C4-2B (cell line): ENCODE data around the gene ASCL3.
"Not testable (repeated sequence)": the region's sequence is repeated elsewhere in the genome, so short reads cannot be mapped to it uniquely, and the experiment has no call there.

Experiments
- H3K27ac ChIP-seq: fragments of 450-650 bp; 2 replicates; pipeline ENCODE4 v1.5.1; 2017
- ZFX ChIP-seq: fragments of 450-650 bp; IDR thresholded peaks from 2 replicates; pipeline ENCODE4 v1.6.1; 2017
- TF ChIP-seq, protein P1 (sequence below): fragments of 450-650 bp; conservative IDR thresholded peaks from 2 replicates; pipeline ENCODE4 v1.5.1; 2017; ENCODE audit warnings: mild to moderate bottlenecking

ASCL3 gene

DNA sequence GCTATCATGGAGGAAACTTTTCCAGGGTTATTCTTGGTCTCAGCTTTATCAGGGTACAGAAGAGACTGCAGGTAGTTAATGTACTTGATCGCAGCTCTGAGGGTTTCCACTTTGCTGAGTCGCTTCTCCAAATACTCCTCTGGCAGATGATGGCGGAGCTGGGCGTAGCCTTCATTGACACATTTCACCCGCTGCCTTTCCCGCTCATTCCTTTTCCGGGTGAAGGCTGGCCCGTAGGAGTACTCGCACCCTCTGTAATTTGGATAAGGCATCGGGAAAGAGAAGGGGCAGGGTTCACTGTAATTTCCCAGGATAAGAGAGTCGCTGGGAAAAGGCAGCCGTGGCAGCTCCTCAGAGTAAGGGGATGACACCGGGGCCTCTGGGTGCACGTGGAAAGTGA is 5.2 kb downstream of the ASCL3 start:
- TF ChIP-seq, protein P1, sequence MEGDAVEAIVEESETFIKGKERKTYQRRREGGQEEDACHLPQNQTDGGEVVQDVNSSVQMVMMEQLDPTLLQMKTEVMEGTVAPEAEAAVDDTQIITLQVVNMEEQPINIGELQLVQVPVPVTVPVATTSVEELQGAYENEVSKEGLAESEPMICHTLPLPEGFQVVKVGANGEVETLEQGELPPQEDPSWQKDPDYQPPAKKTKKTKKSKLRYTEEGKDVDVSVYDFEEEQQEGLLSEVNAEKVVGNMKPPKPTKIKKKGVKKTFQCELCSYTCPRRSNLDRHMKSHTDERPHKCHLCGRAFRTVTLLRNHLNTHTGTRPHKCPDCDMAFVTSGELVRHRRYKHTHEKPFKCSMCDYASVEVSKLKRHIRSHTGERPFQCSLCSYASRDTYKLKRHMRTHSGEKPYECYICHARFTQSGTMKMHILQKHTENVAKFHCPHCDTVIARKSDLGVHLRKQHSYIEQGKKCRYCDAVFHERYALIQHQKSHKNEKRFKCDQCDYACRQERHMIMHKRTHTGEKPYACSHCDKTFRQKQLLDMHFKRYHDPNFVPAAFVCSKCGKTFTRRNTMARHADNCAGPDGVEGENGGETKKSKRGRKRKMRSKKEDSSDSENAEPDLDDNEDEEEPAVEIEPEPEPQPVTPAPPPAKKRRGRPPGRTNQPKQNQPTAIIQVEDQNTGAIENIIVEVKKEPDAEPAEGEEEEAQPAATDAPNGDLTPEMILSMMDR = no peak
- TF ChIP-seq ZFX = no peak
- no peak overlapping the region for H3K27ac ChIP-seq

DNA sequence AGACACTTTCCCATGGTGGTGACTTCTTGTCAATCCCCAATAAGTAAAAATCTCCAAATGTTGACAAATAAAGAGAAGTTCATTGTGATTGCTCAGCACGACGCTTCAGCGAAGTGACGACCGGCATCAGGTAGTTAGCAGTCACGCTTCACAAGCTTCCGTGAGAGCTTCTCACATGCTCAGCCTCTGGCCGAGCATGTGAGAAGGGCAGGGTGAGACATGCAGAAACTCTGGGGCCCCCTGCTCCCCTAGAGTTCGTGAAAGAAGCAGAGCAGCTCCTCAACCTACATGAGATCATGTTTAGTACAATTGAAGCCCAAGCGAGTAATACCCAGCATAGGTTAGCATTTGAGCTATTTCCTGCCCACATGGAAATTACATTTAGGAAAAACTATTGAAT is 5.7 kb downstream of the ASCL3 start:
- TF ChIP-seq ZFX = no peak
- H3K27ac ChIP-seq = no peak overlapping the region

DNA sequence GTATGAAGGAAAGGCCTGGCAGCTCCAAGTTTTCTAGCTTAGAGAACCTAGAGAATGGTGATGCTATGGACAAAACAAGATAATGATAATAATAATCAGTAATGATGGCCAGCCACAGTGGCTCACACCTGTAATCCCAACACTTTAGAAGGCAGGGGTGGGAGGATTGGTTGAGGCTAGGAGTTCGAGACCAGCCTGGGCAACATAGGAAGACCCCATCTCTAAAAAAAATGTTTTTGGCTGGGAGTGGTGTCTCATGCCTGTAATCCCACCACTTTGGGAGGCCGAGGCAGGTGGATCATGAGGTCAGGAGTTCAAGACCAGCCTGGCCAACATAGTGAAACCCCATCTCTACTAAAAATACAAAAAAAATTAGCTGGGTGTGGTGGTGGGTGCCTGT is 7.0 kb downstream of the ASCL3 start:
- not testable (repeated sequence) for H3K27ac ChIP-seq

DNA sequence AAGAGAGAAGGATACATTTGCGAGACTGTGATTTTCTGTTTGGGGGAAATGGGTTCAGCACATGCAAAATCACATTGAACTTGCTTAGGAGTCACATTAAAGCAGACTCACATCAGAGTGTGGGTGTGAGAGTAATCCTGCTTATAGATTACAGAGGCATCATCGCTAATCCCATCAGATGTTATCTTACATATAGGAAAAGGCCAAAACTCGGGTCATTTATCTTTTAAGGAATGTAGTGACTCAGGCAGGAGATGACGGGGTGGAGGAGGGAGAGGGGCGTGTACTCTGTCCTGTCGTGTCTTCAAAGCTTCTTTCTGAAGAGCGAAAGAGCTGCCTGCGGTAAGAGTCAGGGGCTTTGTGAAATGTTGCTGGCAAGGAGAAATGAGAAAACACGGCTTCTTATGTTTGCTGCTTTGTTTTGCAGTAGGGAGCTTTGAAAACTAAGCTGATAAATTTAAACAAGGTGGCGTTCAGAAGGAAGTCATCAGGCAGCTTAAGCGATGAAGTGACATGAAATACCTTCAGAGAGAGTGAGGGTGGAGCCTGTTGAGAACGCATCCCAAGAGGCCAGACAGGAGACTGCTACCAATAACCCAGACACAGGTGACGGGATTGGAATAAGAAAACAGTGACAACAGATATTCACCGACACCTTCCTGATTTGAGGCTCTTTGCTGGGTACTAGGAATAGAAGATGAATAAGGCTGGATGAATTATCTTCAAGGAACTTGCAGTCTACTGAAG is 7.9 kb downstream of the ASCL3 start:
- TF ChIP-seq, protein P1 = no peak
- no peak for TF ChIP-seq ZFX
- no peak overlapping the region for H3K27ac ChIP-seq

DNA sequence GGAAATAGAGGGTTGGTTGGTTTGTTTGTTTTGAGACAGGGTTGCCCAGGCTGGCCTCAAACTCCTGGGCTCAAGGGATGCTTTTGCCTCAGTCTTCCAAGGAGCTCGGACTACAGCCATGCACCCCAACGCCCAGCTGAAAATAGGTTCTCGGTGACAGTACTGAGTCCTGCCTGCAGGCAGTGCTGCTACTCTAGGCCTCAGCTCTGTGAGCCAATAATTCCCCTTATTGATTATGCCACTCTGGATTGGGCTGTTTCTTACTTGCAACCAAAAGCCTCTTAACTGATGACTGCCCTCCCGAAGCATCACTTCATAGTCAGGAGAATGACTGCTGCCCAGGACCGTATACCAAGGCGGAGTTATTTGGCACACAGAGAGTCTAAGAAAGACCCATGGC is 8.9 kb downstream of the ASCL3 start:
- no peak overlapping the region for H3K27ac ChIP-seq
- no peak for TF ChIP-seq ZFX
- TF ChIP-seq, protein P1 = no peak

DNA sequence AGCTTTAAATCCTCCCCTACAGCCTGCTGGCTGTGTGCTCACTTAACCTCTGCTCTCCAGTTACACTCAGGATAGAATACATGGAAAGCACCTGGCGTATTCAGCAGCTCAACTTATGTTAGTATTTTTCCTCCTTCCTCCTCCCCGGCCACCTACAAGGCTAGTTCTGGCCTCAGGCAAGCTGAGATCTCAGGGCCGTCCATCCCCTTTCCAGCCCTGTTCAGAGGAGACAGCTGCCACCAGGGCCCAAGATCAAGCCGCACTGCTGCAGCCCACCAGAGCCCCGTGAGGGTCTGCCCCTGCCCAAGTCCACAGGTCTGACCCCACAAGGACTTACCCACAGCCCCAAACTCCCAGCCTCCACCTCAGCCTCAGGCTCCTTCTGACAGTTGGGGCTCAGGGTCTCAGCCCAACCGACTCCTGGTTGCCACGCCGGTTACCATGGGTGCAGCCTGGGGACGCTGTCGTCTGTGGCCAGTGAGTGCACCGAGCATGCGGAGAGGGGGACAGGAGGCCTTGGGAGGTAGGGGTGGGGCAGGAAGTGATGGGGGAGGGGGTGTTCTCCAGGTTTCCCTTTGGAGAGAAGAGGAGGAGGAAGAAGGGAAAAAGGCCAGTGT is 10.1 kb downstream of the ASCL3 start, which contains the start of gene C11orf16:
Gene C11orf16 (minus strand): TSS at position 384 of the 617 bp plus-strand sequence. CDS start 639 bp downstream, outside the sequence.
- no peak within 1 kb of the TSS for H3K27ac ChIP-seq
- TF ChIP-seq, protein P1 = no peak
- TF ChIP-seq ZFX = no peak

DNA sequence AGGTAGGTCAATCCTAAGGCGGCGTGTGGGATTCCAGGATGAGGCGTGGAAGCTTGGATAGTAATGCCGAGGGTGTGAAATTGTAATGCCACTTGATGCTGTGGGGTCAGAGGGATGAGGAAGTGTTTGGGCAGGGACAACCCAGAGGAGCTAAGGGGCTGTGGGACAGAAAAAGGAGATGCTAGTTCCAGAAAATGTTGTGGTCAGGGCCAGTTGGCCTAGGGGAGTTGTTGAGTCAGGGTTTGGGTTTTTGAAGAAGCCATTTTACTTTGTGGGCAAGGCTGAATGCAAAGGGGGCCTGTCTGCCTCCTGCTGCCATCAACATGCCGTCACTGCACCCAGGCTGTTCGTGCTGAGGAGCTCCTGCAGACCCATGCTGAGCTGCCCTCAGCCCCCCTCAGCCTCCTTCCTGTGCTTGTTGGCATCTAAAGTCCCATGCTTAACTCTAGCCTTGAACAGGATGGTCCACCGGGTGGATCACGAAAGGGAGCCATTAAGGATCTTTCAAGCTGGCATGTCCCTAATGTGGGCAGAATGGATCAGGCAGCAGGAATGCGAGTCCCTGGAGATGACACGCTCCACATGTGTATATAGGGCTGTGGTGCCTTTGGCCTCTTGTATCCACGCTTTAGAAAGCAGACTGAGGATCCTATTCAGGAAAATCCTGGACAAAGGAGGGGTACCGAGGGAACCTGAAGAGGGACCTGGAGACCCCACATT is 12.2 kb downstream of the ASCL3 start:
- H3K27ac ChIP-seq = no peak overlapping the region
- TF ChIP-seq, protein P1 = no peak
- TF ChIP-seq ZFX = no peak

DNA sequence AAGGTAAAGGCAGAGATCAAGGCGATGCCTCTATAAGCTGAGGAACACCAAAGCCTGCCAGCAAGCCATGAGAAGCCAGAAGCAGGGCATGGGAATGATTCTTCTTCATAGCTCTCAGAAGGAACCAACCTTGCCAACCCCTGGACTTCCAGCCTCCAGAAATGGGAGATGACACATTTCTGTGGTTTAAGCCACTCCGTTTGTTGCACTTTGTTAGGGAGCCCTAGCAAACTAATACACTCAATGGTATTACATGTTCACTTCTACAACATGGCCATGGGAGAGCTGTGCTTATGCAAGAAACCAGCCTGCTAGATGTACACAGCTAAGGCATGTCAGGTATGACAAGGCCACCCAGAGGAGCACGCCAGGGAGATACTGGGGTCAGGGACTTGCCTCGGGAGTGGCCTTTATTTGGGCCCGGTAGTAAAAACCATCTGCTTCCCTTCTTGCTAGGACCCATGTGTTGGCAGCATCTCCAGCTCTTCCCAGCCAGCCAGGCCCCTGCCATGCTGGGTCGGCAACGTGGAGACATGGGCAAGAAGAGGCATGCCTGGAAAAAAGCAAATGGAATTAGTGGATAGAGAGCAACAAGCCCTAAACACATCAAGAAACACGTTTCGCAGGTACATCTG is 13.7 kb downstream of the ASCL3 start:
- no peak for TF ChIP-seq ZFX
- TF ChIP-seq, protein P1 = no peak
- no peak overlapping the region for H3K27ac ChIP-seq
